K562 treated with DMSO at 1 percent for 4 hours (cell line): ENCODE results near the gene MPP4. TPM values are rescaled to one million over a fixed set of nuclear protein-coding genes. Genes with fewer than 3 reads are reported as not detected.

Experiments used
- total RNA-seq: library from RNA; unstranded; fragments of 300-600 nt; gene quantifications from 2 replicates; pipeline ENCODE4 v1.2.3, GENCODE V29; 2022; ENCODE audit not compliant: insufficient read depth

MPP4 gene, protein sequence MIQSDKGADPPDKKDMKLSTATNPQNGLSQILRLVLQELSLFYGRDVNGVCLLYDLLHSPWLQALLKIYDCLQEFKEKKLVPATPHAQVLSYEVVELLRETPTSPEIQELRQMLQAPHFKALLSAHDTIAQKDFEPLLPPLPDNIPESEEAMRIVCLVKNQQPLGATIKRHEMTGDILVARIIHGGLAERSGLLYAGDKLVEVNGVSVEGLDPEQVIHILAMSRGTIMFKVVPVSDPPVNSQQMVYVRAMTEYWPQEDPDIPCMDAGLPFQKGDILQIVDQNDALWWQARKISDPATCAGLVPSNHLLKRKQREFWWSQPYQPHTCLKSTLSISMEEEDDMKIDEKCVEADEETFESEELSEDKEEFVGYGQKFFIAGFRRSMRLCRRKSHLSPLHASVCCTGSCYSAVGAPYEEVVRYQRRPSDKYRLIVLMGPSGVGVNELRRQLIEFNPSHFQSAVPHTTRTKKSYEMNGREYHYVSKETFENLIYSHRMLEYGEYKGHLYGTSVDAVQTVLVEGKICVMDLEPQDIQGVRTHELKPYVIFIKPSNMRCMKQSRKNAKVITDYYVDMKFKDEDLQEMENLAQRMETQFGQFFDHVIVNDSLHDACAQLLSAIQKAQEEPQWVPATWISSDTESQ
- total RNA-seq, result not detected in 2 replicates

DNA sequence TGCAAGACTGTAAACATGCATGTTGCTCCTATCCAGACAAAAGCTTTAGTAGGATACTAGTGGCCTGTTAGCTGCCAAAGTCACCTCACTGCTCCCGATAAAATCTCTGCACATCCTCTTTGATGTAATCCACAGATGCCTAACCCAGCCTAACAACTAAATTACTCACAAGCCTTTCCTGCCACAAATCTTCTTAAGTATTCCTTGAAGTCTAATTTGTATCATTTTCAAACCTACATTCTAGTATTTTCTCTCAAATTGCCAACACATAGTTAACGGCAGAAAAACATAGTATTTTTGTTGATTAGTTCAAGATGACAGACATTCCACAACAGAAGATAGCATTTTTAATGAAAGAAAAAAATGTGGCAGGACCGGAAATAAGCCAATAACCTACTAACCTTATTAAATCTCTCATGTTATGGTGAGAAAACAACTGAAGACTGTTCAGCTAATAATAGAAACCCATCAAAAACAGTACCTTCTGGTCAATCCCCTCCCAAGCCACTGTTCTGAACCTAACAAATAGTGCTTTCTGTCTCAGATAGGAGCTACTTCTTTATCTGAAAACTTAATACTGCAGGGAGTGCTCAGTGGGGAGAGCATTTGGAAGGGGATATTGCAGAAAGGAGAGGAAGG lies at the start of gene MPP4:
Gene MPP4 (minus strand): TSS at position 57 of the 639 bp plus-strand sequence. CDS start 4,690 bp downstream, outside the sequence.

DNA sequence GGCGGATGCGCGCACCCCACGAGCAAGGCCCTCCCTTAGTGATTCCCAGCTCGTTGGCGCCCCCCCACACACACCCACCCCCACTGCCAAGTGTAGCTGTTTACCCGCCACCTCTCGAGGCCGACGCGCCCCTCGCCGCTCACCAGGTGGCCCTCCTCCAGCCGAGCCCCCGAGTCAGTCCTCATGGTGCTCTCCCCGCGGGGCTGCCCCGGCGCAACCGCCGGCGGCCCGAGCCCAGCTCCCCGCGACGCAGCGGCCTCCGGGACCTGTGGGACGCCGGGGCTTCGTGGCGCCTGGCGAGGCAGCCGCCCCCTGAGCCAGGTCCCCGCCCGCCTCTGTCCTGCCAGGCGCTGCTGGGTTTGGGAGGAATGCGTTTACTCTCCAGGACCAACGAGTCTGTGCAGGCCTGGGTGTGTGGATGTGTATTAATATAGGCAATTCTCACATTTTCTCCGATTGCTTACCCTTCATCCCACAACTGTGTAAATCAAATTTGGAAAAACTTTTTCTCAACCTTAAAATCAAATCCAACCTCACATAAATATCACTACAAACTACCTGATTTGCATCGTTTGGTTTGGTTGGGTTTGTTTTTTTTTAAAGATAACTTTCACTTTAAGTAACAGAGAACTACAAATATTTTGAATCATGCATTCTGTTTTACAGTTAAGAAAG lies 55.1 kb downstream of the MPP4 start, which contains the start of gene TMEM237:
Gene TMEM237 (minus strand): TSS at position 288 of the 675 bp plus-strand sequence. CDS start 103 bp downstream, at position 185.

Other genes with a start within 250 kb of the MPP4 start
- gene TRAK2, start 247.2 kb downstream of the MPP4 start, total RNA-seq, result 8.8 and 11.0 TPM in 2 replicates
- gene STRADB, start 246.9 kb downstream of the MPP4 start, total RNA-seq, result 8.9 and 10.4 TPM in 2 replicates
- gene TMEM237, start 55.1 kb downstream of the MPP4 start, total RNA-seq, result 5.2 and 5.9 TPM in 2 replicates
- 9.8 and 10.5 TPM in 2 replicates for gene ALS2, start 82.3 kb upstream of the MPP4 start, total RNA-seq
- 0.16 TPM in 1 of 2 replicates, not detected in the other for gene CDK15, start 107.9 kb upstream of the MPP4 start, total RNA-seq